HG03060 (cell line): ENCODE data around the gene NPTX2.
"Not testable (repeated sequence)": the region's sequence is repeated elsewhere in the genome, so short reads cannot be mapped to it uniquely, and the experiment has no call there.

Experiments used
- ATAC-seq: cut with Tn5 transposase; IDR thresholded peaks from one replicate; pipeline ENCODE4 v1.9.1; 2021; ENCODE audit warnings: low read depth, moderate number of reproducible peaks; ENCODE audit not compliant: unreplicated experiment

NPTX2 gene, protein sequence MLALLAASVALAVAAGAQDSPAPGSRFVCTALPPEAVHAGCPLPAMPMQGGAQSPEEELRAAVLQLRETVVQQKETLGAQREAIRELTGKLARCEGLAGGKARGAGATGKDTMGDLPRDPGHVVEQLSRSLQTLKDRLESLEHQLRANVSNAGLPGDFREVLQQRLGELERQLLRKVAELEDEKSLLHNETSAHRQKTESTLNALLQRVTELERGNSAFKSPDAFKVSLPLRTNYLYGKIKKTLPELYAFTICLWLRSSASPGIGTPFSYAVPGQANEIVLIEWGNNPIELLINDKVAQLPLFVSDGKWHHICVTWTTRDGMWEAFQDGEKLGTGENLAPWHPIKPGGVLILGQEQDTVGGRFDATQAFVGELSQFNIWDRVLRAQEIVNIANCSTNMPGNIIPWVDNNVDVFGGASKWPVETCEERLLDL

DNA sequence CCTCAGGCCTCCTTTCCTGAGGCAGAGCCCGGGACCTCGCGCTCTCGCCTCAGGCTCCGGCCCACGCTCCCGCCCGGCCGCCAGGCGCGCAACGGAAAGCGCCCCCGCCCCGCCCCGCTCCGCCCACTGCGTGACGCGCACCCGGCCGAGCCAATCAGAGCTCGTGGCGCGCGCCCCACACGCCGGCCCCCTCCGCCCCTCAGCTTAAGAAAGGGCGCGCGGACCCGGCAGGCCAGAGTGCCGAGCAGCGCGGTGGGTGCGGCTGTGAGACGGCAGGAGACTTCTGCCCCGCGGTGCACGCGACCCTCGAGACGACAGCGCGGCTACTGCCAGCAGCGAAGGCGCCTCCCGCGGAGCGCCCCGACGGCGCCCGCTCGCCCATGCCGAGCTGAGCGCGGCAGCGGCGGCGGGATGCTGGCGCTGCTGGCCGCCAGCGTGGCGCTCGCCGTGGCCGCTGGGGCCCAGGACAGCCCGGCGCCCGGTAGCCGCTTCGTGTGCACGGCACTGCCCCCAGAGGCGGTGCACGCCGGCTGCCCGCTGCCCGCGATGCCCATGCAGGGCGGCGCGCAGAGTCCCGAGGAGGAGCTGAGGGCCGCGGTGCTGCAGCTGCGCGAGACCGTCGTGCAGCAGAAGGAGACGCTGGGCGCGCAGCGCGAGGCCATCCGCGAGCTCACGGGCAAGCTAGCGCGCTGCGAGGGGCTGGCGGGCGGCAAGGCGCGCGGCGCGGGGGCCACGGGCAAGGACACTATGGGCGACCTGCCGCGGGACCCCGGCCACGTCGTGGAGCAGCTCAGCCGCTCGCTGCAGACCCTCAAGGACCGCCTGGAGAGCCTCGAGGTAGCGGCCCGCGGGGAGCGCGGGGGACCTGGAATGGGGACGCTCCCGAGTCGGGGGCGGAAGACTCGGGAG is at the start of gene NPTX2:
Gene NPTX2 (plus strand): TSS at position 235 of the 909 bp plus-strand sequence. CDS start 177 bp downstream, at position 412.
- no peak for ATAC-seq

DNA sequence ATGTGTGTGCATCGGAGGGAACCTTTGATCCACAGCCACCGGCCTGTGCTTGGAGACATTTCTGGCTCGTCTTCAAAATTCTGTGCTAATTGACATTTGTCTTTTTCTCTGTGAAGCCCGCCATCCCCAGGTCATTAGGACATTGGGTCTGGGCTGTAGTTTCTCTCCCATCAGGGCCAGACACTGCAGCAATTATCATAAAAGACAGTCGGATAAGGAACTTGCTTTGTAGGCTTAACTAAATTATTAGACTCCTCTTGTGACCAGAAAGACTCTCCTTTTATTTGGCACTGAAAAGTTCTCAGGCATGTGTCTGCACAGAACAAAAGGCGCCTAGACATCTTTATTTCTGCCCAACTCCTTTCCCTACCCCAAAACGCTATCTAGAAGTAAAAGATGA is 49.1 kb upstream of the NPTX2 start:
- no peak for ATAC-seq

DNA sequence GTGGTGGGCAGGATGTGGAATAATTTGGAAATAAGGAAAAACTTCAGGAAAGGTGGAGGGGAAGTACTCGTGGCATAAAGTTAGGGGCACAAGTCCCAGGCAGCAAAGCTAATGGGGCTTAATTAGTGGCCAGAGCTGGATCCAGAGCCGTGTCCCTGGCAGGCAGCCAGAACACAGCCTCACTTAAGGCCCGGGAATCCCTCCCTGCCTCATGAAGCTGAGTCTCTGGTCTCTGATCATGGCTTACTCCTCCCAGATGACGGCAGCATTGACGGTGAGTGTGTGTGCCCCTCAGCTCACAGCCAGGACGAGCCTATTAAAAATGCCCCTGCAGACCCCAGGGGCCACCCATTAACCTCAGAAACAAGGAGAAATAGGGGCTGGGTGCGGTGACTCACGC is 48.2 kb upstream of the NPTX2 start:
- no peak for ATAC-seq

DNA sequence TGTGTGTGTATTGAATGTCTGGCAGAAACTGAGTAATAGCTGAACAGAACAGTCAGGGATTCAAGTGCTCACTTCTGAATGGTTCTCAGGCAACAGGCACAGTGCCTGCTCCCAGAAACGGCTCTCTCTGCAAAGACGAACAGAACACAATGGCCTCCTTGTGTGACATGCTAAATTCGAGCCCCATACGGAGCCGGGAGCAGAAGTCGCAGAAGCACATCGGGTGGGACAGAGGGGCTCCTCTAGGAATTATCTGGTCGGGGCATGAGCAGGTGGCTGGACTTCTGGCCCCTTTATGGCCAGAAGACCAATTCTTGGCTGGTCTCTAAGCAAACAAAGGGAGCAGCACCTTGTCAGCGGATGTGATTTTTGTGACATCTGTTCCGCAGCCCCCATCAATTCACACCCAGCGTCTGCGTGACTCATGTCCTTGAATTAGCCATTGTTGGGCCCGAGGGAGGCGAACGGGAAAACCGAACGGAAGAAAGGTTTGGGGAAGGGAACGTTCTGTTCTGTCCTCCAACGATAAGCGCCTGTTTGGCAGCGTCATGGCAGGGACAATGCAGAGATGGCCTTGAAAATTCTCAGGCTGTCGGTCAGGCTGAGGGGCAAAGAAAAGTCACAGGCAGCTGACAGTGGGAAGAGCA is 47.3 kb upstream of the NPTX2 start:
- no peak for ATAC-seq

DNA sequence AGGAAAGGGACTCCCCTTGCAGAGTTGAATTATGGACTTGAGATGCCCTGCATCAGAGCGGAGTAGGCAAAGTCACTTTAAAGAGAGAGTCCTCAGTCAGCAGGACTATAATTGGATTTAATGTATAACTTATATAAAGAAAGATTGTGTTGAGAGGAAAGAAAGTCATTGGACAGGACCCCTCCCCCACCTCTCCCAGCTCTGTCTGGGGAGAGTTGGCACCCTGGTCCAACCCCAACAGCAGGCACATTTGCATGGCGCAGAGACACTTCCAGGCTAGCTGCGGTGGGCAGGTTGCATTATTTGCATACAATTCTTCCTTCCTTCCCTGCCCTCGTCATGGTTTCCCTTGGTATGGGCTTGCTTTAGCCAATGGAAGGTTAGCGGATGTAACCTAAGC is 46.1 kb upstream of the NPTX2 start:
- ATAC-seq: no peak

DNA sequence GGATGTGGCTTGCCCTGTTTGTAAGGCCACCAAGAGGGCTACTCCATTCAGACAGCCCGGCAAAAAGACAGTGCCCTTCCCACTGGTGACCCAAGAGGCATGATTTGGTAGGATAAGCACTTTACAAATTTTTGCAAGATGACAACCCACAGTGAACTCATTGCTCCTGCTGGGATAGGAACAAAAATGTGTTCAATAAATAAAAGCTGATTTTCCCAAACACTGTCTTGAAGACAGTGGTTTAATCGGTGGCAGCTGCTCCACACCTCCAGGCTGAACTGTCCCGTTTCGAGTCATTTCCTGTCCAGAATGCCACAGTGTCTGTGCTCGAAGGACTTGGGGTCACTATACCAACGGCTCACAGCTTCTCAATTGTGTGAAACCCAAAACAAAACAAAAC is 45.1 kb upstream of the NPTX2 start:
- no peak for ATAC-seq

DNA sequence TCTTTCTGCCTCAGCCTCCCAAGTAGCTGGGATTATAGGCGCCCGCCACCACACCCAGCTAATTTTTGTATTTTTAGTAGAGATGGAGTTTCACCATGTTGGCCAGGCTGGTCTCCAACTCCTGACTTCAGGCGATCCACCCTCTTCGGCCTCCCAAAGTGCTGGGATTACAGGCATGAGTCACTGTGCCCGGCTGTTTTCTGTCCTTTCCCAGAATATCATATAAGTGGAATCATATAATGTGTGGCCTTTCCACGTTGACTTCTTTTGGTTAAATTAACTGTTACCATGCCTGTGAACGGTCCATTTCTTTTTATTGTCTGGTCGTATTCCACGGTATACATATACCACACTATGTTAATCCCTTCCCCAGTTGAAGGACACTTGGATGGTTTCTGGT is 44.4 kb upstream of the NPTX2 start:
- not testable (repeated sequence) for ATAC-seq

DNA sequence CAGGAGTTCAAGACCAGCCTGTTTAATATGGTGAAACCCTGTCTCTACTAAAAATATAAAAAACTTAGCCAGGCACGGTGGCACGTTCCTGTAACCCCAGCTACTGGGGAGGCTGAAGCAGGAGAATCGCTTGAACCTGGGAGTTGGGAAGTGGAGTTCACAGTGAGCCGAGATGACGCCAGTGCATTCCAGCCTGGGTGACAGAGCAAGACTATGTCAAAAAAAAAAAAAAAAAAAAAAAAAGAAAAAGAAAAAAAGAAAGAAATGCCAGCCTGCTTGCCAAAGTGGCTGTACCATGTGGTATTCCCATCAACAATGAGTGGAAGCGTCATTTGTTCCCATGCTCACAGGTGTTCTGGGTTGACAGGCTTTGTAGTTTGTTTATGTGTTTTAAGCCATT is 43.3 kb upstream of the NPTX2 start:
- ATAC-seq: no peak

DNA sequence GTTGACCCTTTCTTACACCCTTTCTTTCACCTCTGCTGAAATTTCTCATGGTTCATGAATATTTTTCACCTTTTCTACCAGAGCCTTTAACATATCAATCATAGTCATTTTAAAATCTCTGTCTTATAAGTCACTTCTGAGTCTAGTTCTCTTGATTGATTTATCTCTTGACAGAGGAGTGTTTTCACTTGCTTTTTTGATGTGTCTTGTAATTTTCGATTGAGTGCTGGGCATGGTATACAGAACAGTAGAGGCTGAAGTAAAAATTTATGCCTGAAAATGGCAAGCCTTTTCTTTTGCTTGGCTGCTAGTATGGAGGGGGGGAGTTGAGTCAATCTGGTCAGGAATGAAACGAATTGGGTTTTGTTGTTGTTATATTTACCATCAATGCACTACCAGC is 41.2 kb upstream of the NPTX2 start:
- no peak for ATAC-seq

DNA sequence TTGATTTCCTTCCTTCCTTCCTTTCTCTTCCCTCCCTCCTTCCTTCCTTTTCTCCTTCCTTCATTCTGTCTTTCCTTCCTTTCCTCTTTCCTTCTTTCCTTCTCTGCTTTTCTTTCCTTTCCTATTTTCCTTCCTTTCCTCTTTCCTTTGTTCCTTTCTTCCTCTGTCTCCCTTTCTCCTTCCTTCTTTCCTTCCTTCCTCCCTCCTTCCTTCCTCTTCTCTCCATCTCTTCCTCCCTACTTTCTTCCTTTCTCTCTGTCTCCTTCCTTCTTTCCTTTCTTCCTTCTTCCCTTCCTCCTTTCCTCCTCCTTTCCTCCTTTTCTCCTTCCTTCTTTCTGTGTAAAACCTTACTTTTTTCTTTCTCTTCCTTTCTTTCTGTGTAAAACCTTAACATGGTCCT is 32.3 kb upstream of the NPTX2 start:
- ATAC-seq: no peak

DNA sequence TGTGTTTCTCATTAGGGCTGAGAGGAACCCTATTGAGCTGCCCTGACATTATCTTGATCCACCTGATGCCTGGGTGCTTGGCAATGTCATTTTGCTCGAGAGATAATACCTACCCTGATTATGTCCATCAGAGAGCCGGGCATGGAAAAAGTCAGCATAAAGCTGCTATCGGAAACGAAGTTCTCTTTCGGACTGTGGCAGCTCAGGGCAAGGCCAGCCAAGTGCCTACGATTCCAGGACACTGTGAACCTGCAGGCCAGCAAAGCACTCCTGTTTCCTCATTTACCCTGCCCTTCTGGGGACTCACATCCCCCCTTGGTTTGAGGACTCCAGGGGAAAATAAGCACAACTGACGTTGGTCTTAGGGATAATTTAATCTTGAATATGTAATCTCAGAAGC is 25.2 kb upstream of the NPTX2 start:
- no peak for ATAC-seq

DNA sequence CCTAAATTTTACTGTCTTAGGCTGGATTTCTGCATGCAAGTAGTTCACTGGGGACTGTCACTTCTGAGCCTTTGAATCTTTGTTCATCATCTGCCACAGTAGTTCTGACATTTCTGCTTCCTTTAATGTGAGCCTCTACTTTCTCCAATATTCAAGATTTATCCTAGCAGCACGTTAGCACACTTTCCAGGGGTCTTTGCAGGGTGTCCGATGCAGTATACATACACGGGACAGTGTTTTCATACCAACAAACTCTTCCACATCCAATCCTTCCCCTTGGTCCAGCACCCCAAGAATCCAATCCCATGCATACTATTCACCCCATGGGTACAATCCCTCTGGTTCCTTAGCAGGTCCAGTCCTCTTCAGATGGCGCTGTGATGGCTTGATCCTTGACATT is 22.7 kb upstream of the NPTX2 start:
- no peak for ATAC-seq

DNA sequence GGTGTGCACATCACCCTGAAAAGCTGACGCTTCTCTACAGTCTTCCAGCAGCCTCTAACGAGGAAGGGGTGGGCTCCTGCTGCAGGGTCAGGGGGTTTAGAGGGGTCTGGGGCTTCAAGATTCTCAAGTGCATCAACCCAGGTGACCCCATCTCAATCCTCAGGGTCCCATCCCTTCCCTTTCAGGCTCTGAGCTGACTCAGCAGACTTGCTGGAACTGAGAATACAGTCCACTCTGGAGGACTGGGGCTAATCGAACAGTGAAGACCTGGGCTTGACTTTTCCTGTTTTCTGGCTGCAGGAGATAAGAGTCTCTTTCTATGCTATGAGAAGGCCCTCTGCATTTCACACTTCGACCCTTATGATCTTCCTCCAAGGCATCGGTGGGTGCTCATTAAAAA is 22.3 kb upstream of the NPTX2 start:
- no peak for ATAC-seq

DNA sequence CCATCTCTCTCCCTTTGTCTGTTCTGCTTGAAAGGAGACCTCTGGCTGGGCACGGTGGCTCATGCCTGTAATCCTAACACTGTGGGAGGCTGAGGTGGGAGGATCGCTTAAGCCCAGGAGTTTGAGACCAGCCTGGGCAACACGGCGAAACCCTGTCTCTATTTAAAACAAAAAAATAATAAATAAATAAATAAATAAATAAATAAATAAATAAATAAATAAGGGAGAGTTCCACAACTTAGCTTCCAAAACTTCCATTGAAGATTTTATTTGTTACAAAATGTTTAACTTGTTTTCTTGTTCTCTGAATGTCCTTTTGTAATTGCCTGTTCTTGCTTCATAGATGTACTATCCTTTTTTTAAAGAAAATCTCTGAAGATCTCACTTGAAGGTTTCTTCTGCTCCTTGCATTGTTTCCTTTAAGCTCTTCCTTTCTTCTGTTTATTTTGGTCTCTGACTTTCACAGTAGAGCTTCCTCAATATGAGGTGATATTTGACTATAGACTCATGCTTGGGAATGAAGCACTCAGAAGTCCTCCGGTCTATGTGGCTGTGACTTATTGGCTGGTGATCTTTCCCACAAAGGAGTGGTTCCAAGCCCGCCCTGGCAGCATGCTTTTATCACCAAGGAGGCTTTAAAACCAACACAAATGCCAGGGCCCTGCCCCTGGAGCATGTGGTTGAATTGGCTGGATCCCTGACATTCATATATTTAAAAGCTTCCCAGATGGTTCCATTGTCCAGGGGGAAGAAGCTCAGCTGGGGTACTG is 18.1 kb upstream of the NPTX2 start:
- no peak for ATAC-seq

DNA sequence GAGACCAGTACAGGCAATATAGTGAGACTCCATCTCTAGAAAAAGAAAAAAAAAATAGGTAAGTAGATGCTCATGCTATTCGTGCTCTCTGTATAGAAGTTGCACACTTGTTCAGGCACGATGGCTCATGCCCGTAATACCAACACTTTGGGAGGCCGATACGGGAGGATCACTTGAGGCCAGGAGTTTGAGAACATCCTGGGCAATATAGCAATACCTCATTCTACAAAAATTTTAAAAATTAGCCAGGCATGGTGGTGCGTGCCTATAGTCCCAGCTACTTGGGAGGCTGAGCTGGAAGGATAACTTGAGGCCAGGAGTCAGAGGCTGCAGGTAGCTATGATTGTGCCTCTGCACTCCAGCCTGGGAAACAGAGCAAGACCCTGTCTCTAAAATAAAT is 17.2 kb upstream of the NPTX2 start:
- no peak for ATAC-seq

DNA sequence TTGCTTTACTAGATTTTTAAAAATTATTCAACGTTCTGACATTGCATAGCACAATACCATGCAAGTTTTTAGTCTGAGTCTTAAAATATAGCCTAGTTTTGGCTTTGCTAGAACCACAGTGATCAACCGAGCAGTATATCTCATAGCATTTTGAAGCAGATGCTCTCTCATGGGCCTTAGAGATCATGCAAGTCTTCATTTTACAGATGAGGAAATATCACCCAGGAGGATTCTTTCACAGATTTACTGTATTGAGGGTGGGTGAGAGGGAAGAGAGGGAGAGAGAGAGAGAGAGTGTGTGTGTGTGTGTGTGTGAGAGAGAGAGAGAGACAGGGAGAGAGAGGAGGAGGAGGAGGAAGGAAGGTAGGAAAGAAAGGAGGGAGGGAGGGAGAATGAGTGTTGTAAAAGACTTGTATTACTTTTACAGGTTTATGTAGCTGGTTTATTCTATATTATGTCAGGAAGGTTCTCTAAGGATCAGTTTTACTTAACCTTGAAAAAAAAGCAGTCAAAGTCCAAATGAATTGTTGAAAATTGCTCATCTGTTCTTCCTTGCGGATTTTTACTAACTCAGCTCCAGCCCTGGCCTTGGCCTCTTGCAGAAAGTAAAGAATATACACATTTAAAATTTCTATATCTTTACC is 14.2 kb upstream of the NPTX2 start:
- ATAC-seq: no peak

DNA sequence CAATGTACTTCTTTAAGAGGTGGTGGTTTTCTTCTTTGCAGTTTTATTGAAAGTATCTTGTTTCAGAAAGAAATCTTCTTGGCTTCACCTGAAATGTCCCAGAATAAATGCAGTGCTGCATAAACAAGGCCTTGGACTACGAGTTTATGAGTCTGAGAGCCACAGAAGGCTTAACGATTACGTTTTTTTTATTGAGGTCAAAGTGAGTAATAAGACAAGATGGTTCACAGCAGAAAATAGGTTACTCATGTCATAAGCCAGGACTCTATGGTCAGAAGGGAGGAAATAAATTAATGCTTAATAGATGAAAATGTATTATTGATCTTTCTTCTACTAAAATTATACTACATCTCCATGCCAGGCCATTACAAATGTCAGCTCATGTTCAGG is 13.7 kb upstream of the NPTX2 start:
- no peak for ATAC-seq

DNA sequence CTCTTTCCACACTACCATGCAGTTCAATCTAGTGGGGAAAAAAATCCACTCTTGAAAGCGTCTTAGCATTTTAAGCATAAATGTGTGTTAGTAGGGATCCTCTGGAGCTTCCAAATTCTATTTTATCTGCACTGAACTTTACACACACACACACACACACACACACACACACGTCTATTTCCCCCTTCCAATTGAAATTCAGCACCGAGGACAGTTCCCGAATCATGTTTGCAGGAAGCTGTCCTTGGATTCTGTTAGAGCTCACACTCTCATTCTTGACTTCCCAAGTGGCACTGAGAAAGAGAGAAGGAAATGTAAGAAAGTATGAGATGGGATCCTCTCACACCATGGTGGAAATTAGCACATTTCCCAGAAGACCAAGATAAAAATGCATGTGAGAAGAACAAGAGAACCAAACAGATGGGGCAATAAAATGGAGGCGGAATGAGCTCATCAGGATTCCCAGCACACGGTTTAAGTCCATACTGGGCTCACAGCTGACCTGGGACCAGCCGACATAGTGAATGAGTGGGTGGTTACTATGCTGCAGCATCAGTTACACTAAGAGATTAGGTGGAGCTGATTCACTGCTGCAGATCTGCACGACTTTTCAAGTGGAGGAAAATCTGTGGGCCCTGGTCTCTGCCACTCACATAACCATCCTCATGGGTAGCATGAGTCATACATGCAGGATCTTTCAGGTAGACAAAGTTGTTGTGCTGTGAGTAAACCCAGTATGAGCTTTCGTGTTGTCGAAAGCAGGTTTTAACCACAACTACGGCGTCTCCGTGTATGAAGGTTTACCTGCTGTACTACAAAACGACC is 3.3 kb upstream of the NPTX2 start:
- no peak for ATAC-seq

DNA sequence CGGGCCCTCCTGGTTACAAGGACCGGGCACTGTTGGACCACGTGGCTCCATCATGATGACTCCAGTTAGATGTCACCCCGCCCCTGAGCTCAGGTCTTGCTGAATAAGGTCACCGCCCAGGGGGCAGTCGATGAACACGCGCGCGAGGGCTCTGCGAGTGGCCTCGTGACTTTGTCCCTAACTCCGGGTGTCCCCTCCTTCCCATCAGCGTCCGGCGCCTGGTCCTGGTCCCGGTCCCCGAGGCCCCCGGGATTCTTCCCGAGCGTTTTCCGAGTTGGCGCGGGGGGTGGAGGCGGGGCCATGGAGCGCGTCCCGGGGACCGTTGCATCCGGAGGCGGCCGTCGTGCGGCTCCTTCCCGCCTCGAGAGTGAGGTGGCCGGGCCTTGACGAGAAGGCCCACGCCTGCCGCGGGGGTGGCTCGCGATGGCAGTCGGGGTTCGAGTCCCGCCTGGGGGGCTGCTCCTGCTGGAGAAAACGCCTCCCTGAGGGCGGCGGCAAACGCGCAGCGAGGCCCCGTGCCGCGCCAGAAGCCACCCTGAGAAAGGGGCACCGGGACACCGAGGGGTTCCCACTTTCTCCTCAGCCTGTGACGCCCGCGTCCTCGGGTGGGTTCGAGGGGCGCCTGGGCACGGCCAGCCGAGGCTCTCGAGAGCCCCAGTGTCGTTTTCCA is 569 bp upstream of the NPTX2 start:
- ATAC-seq: no peak
